Measurements from ENCODE around the gene EEFSEC. TPM values are rescaled to one million over a fixed set of nuclear protein-coding genes. Genes with fewer than 3 reads are reported as not detected.

EEFSEC gene
- total RNA-seq, 1 experiment from 2014 or later = 15.4 TPM

- ChIA-PET POLR2A (no interaction called here), CTCF (no interaction called here)
- in situ Hi-C loops (cut with HindIII; ENCODE audit: low pct_unique_long_range_greater_than_20kb, low sequenced_read_pairs) (no loop called here), intact Hi-C loops (cut with micrococcal nuclease; ENCODE audit: unreplicated experiment) (no loop called here)
- Histone ChIP-seq H3K27me3 (ENCODE audit: control insufficient read depth, insufficient read depth, low read length) (no peaks in the 10 kb centered on the region), H3K36me3 (ENCODE audit: control insufficient read depth, insufficient read depth, low read length) (no peaks in the 10 kb centered on the region), H3K4me3 (ENCODE audit: low read depth in 2 of 2, low read length in 2 of 2) (no peak overlapping the region), H3K27ac (ENCODE audit: low read length) (no peak overlapping the region), H3K9me3 (ENCODE audit: control insufficient read depth, insufficient read depth, low read depth, low read length) (no peaks in the 10 kb centered on the region), H3K4me1 (ENCODE audit: control insufficient read depth, insufficient read depth, low read length) (no peaks in the 10 kb centered on the region)
- TF ChIP-seq SIN3A (IDR thresholded peaks at IDR 0.05; ENCODE audit: borderline replicate concordance, insufficient read depth, low read depth, low read length) (no peak), REST (IDR thresholded peaks at IDR 0.05; ENCODE audit: insufficient read depth in 1 of 2, low read depth in 2 of 2, low read length in 1 of 2) (no peak), POLR2AphosphoS5 (IDR thresholded peaks at IDR 0.05; ENCODE audit: low read depth, low read length) (no peak), TCF7L2 (IDR thresholded peaks at IDR 0.05; ENCODE audit: low read depth, low read length) (no peak), CTCF (IDR thresholded peaks at IDR 0.05) (no peak)
- DNase-seq (ENCODE audit: low read depth, low spot score) (no peak), ATAC-seq (no peak)
- BruUV-seq (replicated peaks) = no TSS peak
Observed at GRCh38 chr3:128310286-128311058, 157.2 kb downstream of the EEFSEC start.

GRCh38 chr3:128311441-128311844, 158.2 kb downstream of the EEFSEC start:
- no peak for ATAC-seq
- no TSS peak for BruUV-seq (replicated peaks)

GRCh38 chr3:128312271-128312670, 159.0 kb downstream of the EEFSEC start:
- CTCF ChIA-PET = no interaction called here

More at GRCh38 chr3:128311441-128311844, 158.2 kb downstream of the EEFSEC start:
- Histone ChIP-seq H3K9me3 (ENCODE audit: control insufficient read depth, insufficient read depth, low read depth, low read length) (no peaks in the 10 kb centered on the region), H3K36me3 (ENCODE audit: control insufficient read depth, insufficient read depth, low read length) (no peaks in the 10 kb centered on the region), H3K4me1 (ENCODE audit: control insufficient read depth, insufficient read depth, low read length) (no peaks in the 10 kb centered on the region), H3K4me3 (ENCODE audit: low read depth in 2 of 2, low read length in 2 of 2) (no peak overlapping the region), H3K27ac (ENCODE audit: low read length) (no peak overlapping the region), H3K27me3 (ENCODE audit: control insufficient read depth, insufficient read depth, low read length) (no peaks in the 10 kb centered on the region)
- ChIA-PET CTCF (no interaction called here), POLR2A (no interaction called here)
- intact Hi-C loops (cut with micrococcal nuclease; ENCODE audit: unreplicated experiment) = no loop called here
- in situ Hi-C loops (cut with HindIII; ENCODE audit: low pct_unique_long_range_greater_than_20kb, low sequenced_read_pairs) = no loop called here
- DNase-seq (ENCODE audit: low read depth, low spot score) = no peak
- no peak for TF ChIP-seq POLR2AphosphoS5 (IDR thresholded peaks at IDR 0.05; ENCODE audit: low read depth, low read length)

More at GRCh38 chr3:128312271-128312670, 159.0 kb downstream of the EEFSEC start:
- in situ Hi-C loops (cut with HindIII; ENCODE audit: low pct_unique_long_range_greater_than_20kb, low sequenced_read_pairs) (no loop called here), intact Hi-C loops (cut with micrococcal nuclease; ENCODE audit: unreplicated experiment) (no loop called here)
- no TSS peak for BruUV-seq (replicated peaks)
- H3K27ac ChIP-seq (ENCODE audit: low read length) = no peak overlapping the region
- POLR2A ChIA-PET = no interaction called here
- H3K36me3 ChIP-seq (ENCODE audit: control insufficient read depth, insufficient read depth, low read length) = no peaks in the 10 kb centered on the region
- no peaks in the 10 kb centered on the region for H3K9me3 ChIP-seq (ENCODE audit: control insufficient read depth, insufficient read depth, low read depth, low read length)
- H3K4me1 ChIP-seq (ENCODE audit: control insufficient read depth, insufficient read depth, low read length) = no peaks in the 10 kb centered on the region
- no peaks in the 10 kb centered on the region for H3K27me3 ChIP-seq (ENCODE audit: control insufficient read depth, insufficient read depth, low read length)
- no peak overlapping the region for H3K4me3 ChIP-seq (ENCODE audit: low read depth in 2 of 2, low read length in 2 of 2)
- DNase-seq (ENCODE audit: low read depth, low spot score) (no peak), ATAC-seq (no peak)
- TF ChIP-seq CTCF (IDR thresholded peaks at IDR 0.05) = no peak
- no peak for TF ChIP-seq POLR2AphosphoS5 (IDR thresholded peaks at IDR 0.05; ENCODE audit: low read depth, low read length)
- no peak for TF ChIP-seq REST (IDR thresholded peaks at IDR 0.05; ENCODE audit: insufficient read depth in 1 of 2, low read depth in 2 of 2, low read length in 1 of 2)
- TF ChIP-seq TCF7L2 (IDR thresholded peaks at IDR 0.05; ENCODE audit: low read depth, low read length) = no peak
- TF ChIP-seq SIN3A (IDR thresholded peaks at IDR 0.05; ENCODE audit: borderline replicate concordance, insufficient read depth, low read depth, low read length) = no peak

Data from Panc1 (cell line).